Esophagus muscularis mucosa (tissue), 4 donors: ENCODE data around the gene MORN2.

Source experiments
- EP300 ChIP-seq: sonication (generic); formaldehyde crosslinking; IDR thresholded peaks from one replicate; pipeline ENCODE4 v1.6.1; 2017; ENCODE audit warnings: antibody characterized with exemption
- POLR2A ChIP-seq: fragments of 450-650 bp; IDR thresholded peaks from one replicate; pipeline ENCODE4 v1.6.1; 2017; ENCODE audit warnings: antibody characterized with exemption, moderate library complexity, mild to moderate bottlenecking, low read depth
- POLR2AphosphoS5 ChIP-seq, 2 donors: sonication (generic); formaldehyde crosslinking; IDR thresholded peaks; one replicate each; pipeline ENCODE4 v1.6.1; 2017; ENCODE audit warnings: antibody characterized with exemption in 2 of 2
- TF ChIP-seq, protein P1 (sequence below), 3 experiments: fragments of 200-600 bp in 2 of 3; fragments of 450-650 bp in 1 of 3; sonication (generic) in 2 of 3; IDR thresholded peaks; one replicate each; pipeline ENCODE4 v1.5.1; 2017 to 2019; ENCODE audit warnings: antibody characterized with exemption in 3 of 3, mild to moderate bottlenecking in 2 of 3, moderate library complexity in 1 of 3

DNA sequence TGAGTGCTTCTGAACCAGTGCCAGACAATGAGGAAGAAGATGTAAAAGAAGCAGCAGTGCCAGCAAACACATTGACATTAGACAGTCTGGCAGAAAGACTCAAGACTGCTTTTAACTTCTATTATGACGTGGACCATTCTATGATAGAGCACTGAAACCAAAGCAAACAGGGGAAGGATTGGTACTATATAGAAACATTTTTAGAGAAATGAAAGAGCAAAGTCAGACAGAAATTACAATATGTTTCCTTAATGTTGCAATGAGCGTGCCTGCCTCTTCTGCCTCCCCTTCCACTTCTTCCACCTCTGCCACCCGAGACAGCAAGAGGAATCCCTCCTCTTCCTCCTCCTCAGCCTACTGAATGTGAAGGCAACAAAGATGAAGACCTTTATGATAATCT, 39.8 kb upstream of the MORN2 start:
- TF ChIP-seq, protein P1, sequence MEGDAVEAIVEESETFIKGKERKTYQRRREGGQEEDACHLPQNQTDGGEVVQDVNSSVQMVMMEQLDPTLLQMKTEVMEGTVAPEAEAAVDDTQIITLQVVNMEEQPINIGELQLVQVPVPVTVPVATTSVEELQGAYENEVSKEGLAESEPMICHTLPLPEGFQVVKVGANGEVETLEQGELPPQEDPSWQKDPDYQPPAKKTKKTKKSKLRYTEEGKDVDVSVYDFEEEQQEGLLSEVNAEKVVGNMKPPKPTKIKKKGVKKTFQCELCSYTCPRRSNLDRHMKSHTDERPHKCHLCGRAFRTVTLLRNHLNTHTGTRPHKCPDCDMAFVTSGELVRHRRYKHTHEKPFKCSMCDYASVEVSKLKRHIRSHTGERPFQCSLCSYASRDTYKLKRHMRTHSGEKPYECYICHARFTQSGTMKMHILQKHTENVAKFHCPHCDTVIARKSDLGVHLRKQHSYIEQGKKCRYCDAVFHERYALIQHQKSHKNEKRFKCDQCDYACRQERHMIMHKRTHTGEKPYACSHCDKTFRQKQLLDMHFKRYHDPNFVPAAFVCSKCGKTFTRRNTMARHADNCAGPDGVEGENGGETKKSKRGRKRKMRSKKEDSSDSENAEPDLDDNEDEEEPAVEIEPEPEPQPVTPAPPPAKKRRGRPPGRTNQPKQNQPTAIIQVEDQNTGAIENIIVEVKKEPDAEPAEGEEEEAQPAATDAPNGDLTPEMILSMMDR (IDR thresholded peaks at IDR 0.05) = no peak
- TF ChIP-seq POLR2A (no peak), EP300 (no peak), POLR2AphosphoS5 (IDR thresholded peaks at IDR 0.05) (no peak)
